Measurements from ENCODE around the gene MAD1L1.

GRCh38 chr7:2023877-2024566 lies 208.7 kb downstream of the MAD1L1 start:
- TF ChIP-seq CTCF (IDR thresholded peaks at IDR 0.05; ENCODE audit: low read depth, low read length, poor library complexity, severe bottlenecking), result no peak
- no peak for TF ChIP-seq EZH2phosphoT487 (IDR thresholded peaks at IDR 0.05; ENCODE audit: borderline replicate concordance, low read length)
